GM19043 (cell line): Measurements from ENCODE around the gene PLK4.
"Not testable (repeated sequence)": the region's sequence is repeated elsewhere in the genome, so short reads cannot be mapped to it uniquely, and the experiment has no call there.

Source experiments
- ATAC-seq: cut with Tn5 transposase; IDR thresholded peaks from one replicate; pipeline ENCODE4 v1.9.1; 2021; ENCODE audit warnings: low read depth; ENCODE audit not compliant: unreplicated experiment

PLK4 gene

GRCh38 chr4:127899682-127900081 is 19.0 kb downstream of the PLK4 start:
- not testable (repeated sequence) for ATAC-seq

- no peak for ATAC-seq
Observed at GRCh38 chr4:127905029-127905428, 24.3 kb downstream of the PLK4 start.

- no peak for ATAC-seq
Observed at GRCh38 chr4:127916512-127916911, 35.8 kb downstream of the PLK4 start.

- no peak for ATAC-seq
Observed at GRCh38 chr4:127917151-127917550, 36.5 kb downstream of the PLK4 start.

GRCh38 chr4:127920521-127920920 is 39.8 kb downstream of the PLK4 start:
- ATAC-seq: no peak

- no peak for ATAC-seq
Observed at GRCh38 chr4:127922226-127922625, 41.5 kb downstream of the PLK4 start.

GRCh38 chr4:127925720-127926119 is 45.0 kb downstream of the PLK4 start:
- not testable (repeated sequence) for ATAC-seq

GRCh38 chr4:127930175-127930574 is 49.5 kb downstream of the PLK4 start:
- ATAC-seq: no peak

- ATAC-seq: not testable (repeated sequence)
Observed at GRCh38 chr4:127931836-127932235, 51.1 kb downstream of the PLK4 start.

- ATAC-seq: no peak
Observed at GRCh38 chr4:127936974-127937373, 56.3 kb downstream of the PLK4 start.
